Gastroesophageal sphincter (tissue), 4 donors: ENCODE measurements around the gene GRIP2. TPM values are rescaled to one million over a fixed set of nuclear protein-coding genes. Genes with fewer than 3 reads are reported as not detected.

Source experiments
- ATAC-seq: fragments of 150-250 bp; one replicate; pipeline ENCODE4 v1.9.1; 2016; ENCODE audit warnings: mild to moderate bottlenecking, moderate library complexity
- H3K27ac ChIP-seq, 4 donors: fragments of 200-600 bp; sonication (generic) in 3 of 4; 1 replicate in 3 of 4; 2 replicates in 1 of 4; pipeline ENCODE4 v1.5.1; 2016 to 2019
- H3K27me3 ChIP-seq: fragments of 200-600 bp; sonication (generic); one replicate; pipeline ENCODE4 v1.5.1; 2019
- H3K36me3 ChIP-seq, 2 donors: fragments of 200-600 bp; sonication (generic); one replicate each; pipeline ENCODE4 v1.5.1; 2019; ENCODE audit warnings: control low read depth in 1 of 2
- H3K4me1 ChIP-seq, 3 donors: fragments of 200-600 bp; sonication (generic); 1 replicate in 2 of 3; 2 replicates in 1 of 3; pipeline ENCODE4 v1.5.1; 2016 to 2019; ENCODE audit warnings: control low read depth in 2 of 3
- H3K4me3 ChIP-seq, 2 donors: fragments of 200-600 bp; sonication (generic); one replicate each; pipeline ENCODE4 v1.5.1; 2019; ENCODE audit warnings: mild to moderate bottlenecking in 1 of 2, moderate library complexity in 1 of 2
- H3K9me3 ChIP-seq, 3 donors: fragments of 200-600 bp; sonication (generic); one replicate each; pipeline ENCODE4 v1.5.1; 2017 to 2019; ENCODE audit warnings: control low read depth in 2 of 3
- EP300 ChIP-seq: sonication (generic); formaldehyde crosslinking; IDR thresholded peaks from one replicate; pipeline ENCODE4 v1.6.1; 2017; ENCODE audit warnings: antibody characterized with exemption, mild to moderate bottlenecking
- POLR2A ChIP-seq, 2 donors: fragments of 450-650 bp; IDR thresholded peaks; one replicate each; pipeline ENCODE4 v1.6.1; 2017; ENCODE audit warnings: antibody characterized with exemption in 2 of 2, mild to moderate bottlenecking in 2 of 2, moderate library complexity in 1 of 2
- POLR2AphosphoS5 ChIP-seq: sonication (generic); formaldehyde crosslinking; IDR thresholded peaks from one replicate; pipeline ENCODE4 v1.6.1; 2017; ENCODE audit warnings: antibody characterized with exemption
- WGBS, 2 donors: methylation state at CpG; one replicate each; pipeline ENCODE4 v1.1.5; 2018; ENCODE audit warnings: low coverage in 1 of 2; 5-methylcytosine and 5-hydroxymethylcytosine counted together
- total RNA-seq, 4 donors: library from RNA; depleted of rRNA; stranded (reverse); fragments of >200 nt; gene quantifications; one replicate each; pipeline ENCODE4 v1.1.0, GENCODE V29; 2016
- TF ChIP-seq, protein P1 (sequence below), 4 experiments: fragments of 200-600 bp in 2 of 4; fragments of 450-650 bp in 2 of 4; sonication (generic) in 1 of 4; IDR thresholded peaks; one replicate each; pipeline ENCODE4 v1.5.1; 2017 to 2019; ENCODE audit warnings: antibody characterized with exemption in 4 of 4, mild to moderate bottlenecking in 2 of 4, moderate library complexity in 2 of 4

Gene GRIP2
- total RNA-seq, 4 donors from 2014 or later, result 0.27 to 1.6 (median 0.72) TPM

DNA sequence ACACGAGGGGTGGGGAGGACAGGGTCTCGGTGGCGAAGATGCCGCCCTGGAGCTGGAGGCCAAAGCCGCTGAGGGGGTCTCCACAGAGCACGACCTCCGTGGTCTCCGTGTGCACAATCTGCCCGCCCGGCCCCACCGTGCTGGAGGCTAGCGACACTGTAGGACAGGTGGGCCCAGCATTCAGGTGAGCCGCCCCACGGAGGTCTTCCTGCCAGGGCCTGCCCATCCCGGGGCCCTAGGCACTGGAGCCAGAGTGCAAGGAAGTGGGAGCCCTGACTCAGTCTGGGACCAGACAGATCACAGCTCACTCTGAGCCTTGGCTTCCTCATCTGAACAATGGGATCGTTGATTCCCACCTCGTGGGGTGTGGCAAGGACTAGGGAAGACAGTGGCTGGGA lies 25.8 kb downstream of the GRIP2 start:
- Histone ChIP-seq H3K27ac (no peak overlapping the region), H3K9me3 (no peaks in the 10 kb centered on the region), H3K27me3 (no peaks in the 10 kb centered on the region), H3K4me1 (no peaks in the 10 kb centered on the region), H3K4me3 (no peak overlapping the region), H3K36me3 (no peaks in the 10 kb centered on the region)
- 54% methylated on average over 2 of the region's 17 CpGs; no CpG with 5 or more reads in 1 of the 2 donors for WGBS, 2 donors
- no peak for ATAC-seq
- TF ChIP-seq POLR2A (IDR thresholded peaks at IDR 0.05) (no peak), EP300 (no peak), POLR2AphosphoS5 (no peak)
- TF ChIP-seq, protein P1, sequence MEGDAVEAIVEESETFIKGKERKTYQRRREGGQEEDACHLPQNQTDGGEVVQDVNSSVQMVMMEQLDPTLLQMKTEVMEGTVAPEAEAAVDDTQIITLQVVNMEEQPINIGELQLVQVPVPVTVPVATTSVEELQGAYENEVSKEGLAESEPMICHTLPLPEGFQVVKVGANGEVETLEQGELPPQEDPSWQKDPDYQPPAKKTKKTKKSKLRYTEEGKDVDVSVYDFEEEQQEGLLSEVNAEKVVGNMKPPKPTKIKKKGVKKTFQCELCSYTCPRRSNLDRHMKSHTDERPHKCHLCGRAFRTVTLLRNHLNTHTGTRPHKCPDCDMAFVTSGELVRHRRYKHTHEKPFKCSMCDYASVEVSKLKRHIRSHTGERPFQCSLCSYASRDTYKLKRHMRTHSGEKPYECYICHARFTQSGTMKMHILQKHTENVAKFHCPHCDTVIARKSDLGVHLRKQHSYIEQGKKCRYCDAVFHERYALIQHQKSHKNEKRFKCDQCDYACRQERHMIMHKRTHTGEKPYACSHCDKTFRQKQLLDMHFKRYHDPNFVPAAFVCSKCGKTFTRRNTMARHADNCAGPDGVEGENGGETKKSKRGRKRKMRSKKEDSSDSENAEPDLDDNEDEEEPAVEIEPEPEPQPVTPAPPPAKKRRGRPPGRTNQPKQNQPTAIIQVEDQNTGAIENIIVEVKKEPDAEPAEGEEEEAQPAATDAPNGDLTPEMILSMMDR (IDR thresholded peaks at IDR 0.05), result no peak

- TF ChIP-seq POLR2A (IDR thresholded peaks at IDR 0.05) (no peak), EP300 (no peak), POLR2AphosphoS5 (no peak)
- TF ChIP-seq, protein P1 (IDR thresholded peaks at IDR 0.05), result no peak
- no peak for ATAC-seq
- H3K27me3 ChIP-seq, result no peaks in the 10 kb centered on the region
- H3K36me3 ChIP-seq, result no peaks in the 10 kb centered on the region
- peaks cover 0 to 4% (median 0%) of the 10 kb centered on the region in 3 donors for H3K4me1 ChIP-seq
- no peak overlapping the region for H3K4me3 ChIP-seq
- 40% methylated on average over 1 of the region's 18 CpGs; no CpG with 5 or more reads in 1 of the 2 donors for WGBS, 2 donors
- H3K9me3 ChIP-seq, result no peaks in the 10 kb centered on the region
- H3K27ac ChIP-seq, result no peak overlapping the region
These were observed 26.4 kb downstream of the GRIP2 start for GRCh38 chr3:14513566-14514322.

- TF ChIP-seq EP300, result no peak
- no peak for TF ChIP-seq POLR2AphosphoS5
- TF ChIP-seq, protein P1 (IDR thresholded peaks at IDR 0.05), result no peak
- no peak for TF ChIP-seq POLR2A (IDR thresholded peaks at IDR 0.05)
- no peak overlapping the region for H3K27ac ChIP-seq
- H3K4me3 ChIP-seq, result no peak overlapping the region
- peaks cover 0 to 7% (median 0%) of the 10 kb centered on the region in 3 donors for H3K4me1 ChIP-seq
- WGBS, 2 donors, result 80 to 88% methylated on average over 4 to 5 of the region's 9 CpGs
- H3K9me3 ChIP-seq, result no peaks in the 10 kb centered on the region
- ATAC-seq, result no peak
- no peaks in the 10 kb centered on the region for H3K27me3 ChIP-seq
- H3K36me3 ChIP-seq, result no peaks in the 10 kb centered on the region
These were observed 27.2 kb downstream of the GRIP2 start for GRCh38 chr3:14512942-14513327.

DNA sequence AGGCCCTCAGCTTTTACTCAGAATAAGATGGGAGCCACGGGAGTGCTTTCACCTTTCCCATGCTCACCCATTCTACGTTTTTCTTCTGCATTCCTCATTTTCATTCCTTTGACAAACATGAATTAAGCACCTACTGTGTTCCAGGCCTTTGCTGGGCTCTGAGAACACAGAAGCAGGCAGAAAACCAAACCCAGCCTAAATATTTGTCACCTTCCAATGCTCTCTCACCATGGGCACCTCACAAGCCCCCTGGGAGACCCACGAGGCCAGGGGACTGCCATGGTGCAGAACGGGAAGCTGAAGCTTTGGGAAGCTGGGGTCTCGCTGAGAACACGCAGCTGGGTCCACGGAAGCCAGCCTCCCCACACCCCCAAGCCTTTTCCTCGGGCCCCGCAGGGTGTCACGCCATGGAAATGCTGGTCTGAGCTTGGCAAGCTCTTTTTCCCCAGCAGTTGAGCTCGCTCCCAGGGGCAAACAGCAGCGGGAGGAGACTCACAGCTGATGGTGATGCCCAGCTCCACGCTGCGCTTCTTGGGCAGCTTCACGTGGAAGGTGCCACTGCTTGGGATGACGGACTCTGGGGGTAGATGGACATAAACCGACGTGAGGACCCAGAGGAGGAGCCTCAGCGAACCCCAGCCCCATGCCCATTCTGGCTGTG lies 27.7 kb downstream of the GRIP2 start:
- peaks cover 0 to 7% (median 0%) of the 10 kb centered on the region in 3 donors for H3K4me1 ChIP-seq
- no peak overlapping the region for H3K27ac ChIP-seq
- H3K9me3 ChIP-seq, result no peaks in the 10 kb centered on the region
- no peak for ATAC-seq
- 71 to 83% methylated on average over 3 to 9 of the region's 19 CpGs for WGBS, 2 donors
- H3K27me3 ChIP-seq, result no peaks in the 10 kb centered on the region
- no peak for TF ChIP-seq EP300
- TF ChIP-seq, protein P1 (IDR thresholded peaks at IDR 0.05), result no peak
- TF ChIP-seq POLR2A (IDR thresholded peaks at IDR 0.05), result no peak
- TF ChIP-seq POLR2AphosphoS5, result no peak
- no peaks in the 10 kb centered on the region for H3K36me3 ChIP-seq
- H3K4me3 ChIP-seq, result no peak overlapping the region
